ENCODE results near the gene CGB2.

Gene CGB2

GRCh38 chr19:48994035-48994386 is 37.7 kb upstream of the CGB2 start:
- no peak for TF ChIP-seq CTCF (conservative IDR thresholded peaks at IDR 0.05; ENCODE audit: low read depth, low read length)
- H3K4me3 ChIP-seq (ENCODE audit: low read length) = peak overlapping the region; percentile 93
- DNase-seq (ENCODE audit: low read depth) = no peak

GRCh38 chr19:48997972-48998371 is 33.7 kb upstream of the CGB2 start:
- H3K4me3 ChIP-seq (ENCODE audit: low read length) = no peak overlapping the region
- DNase-seq (ENCODE audit: low read depth) = no peak
- TF ChIP-seq CTCF (conservative IDR thresholded peaks at IDR 0.05; ENCODE audit: low read depth, low read length) = peak; percentile 71

- peak; percentile 86 for TF ChIP-seq CTCF (conservative IDR thresholded peaks at IDR 0.05; ENCODE audit: low read depth, low read length)
Observed at GRCh38 chr19:48999481-49000325, 32.0 kb upstream of the CGB2 start.

GRCh38 chr19:49004133-49004532 is 27.6 kb upstream of the CGB2 start:
- DNase-seq (ENCODE audit: low read depth) = no peak
- TF ChIP-seq CTCF (conservative IDR thresholded peaks at IDR 0.05; ENCODE audit: low read depth, low read length) = no peak
- no peak overlapping the region for H3K4me3 ChIP-seq (ENCODE audit: low read length)

More at GRCh38 chr19:48999481-49000325, 32.0 kb upstream of the CGB2 start:
- H3K4me3 ChIP-seq (ENCODE audit: low read length) = no peak overlapping the region
- DNase-seq (ENCODE audit: low read depth) = no peak

- no peak for TF ChIP-seq CTCF (conservative IDR thresholded peaks at IDR 0.05; ENCODE audit: low read depth, low read length)
- no peak for DNase-seq (ENCODE audit: low read depth)
- no peak overlapping the region for H3K4me3 ChIP-seq (ENCODE audit: low read length)
Observed at GRCh38 chr19:49004964-49005614, 26.6 kb upstream of the CGB2 start.

GRCh38 chr19:49006905-49007304 is 24.8 kb upstream of the CGB2 start:
- DNase-seq (ENCODE audit: low read depth) = no peak
- no peak overlapping the region for H3K4me3 ChIP-seq (ENCODE audit: low read length)
- TF ChIP-seq CTCF (conservative IDR thresholded peaks at IDR 0.05; ENCODE audit: low read depth, low read length) = no peak

GRCh38 chr19:49009828-49010227 is 21.9 kb upstream of the CGB2 start:
- no peak for TF ChIP-seq CTCF (conservative IDR thresholded peaks at IDR 0.05; ENCODE audit: low read depth, low read length)
- no peak overlapping the region for H3K4me3 ChIP-seq (ENCODE audit: low read length)
- no peak for DNase-seq (ENCODE audit: low read depth)

Measured in retinal pigment epithelial cell (primary cell).